ENCODE measurements around the gene ZNF80.
"Not testable (repeated sequence)": the region's sequence is repeated elsewhere in the genome, so short reads cannot be mapped to it uniquely, and the experiment has no call there.

Gene ZNF80

DNA sequence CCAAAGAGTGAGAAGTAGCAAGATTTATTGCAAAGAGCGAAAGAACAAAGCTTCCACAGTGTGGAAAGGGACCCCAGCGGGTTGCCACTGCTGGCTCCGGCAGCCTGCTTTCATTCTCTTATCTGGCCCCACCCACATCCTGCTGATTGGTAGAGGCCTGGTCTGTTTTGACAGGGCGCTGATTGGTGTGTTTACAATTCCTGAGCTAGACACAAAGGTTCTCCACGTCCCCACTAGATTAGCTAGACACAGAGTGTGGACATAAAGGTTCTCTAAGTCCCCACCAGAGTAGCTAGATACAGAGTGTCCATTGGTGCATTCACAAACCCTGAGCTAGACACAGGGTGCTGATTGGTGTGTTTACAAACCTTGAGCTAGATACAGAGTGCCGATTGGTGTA lies at the start of gene ZNF80:
Gene ZNF80 (minus strand): TSS at position 101 of the 400 bp plus-strand sequence. CDS start 504 bp downstream, outside the sequence.
- DNase-seq (ENCODE audit: low read depth) = not testable (repeated sequence)

- DNase-seq (ENCODE audit: low read depth) = no peak
Observed at GRCh38 chr3:114286266-114286665, 48.9 kb upstream of the ZNF80 start.

DNA sequence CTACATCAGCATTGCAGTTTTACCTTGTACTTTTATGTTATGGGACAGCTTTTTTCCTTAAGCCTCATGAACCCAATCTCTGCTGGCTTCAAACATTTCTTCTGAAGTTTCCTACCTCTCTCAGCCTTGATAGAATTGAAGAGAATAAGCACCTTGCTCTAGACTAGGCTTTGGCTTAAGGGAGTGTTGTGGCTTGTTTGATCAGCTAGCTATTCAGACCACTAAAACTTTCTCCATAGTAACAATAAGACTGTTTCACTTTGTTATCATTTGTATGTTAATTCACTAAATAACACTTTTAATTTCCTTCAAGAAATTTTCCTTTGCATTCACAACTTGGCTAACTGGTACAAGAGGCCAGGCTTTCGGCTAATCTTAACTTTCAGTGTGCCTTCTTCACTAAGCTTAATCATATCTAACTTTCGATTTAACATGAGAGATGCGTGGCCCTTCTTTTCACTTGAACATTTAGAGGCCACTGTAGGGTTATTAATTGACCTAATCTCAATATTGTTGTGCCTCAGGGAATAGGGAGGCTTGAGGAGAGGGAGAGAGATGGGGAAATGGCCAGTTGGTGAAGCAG lies 48.4 kb upstream of the ZNF80 start:
- no peak for DNase-seq (ENCODE audit: low read depth)

GRCh38 chr3:114284644-114285043 lies 47.3 kb upstream of the ZNF80 start:
- no peak for DNase-seq (ENCODE audit: low read depth)

DNA sequence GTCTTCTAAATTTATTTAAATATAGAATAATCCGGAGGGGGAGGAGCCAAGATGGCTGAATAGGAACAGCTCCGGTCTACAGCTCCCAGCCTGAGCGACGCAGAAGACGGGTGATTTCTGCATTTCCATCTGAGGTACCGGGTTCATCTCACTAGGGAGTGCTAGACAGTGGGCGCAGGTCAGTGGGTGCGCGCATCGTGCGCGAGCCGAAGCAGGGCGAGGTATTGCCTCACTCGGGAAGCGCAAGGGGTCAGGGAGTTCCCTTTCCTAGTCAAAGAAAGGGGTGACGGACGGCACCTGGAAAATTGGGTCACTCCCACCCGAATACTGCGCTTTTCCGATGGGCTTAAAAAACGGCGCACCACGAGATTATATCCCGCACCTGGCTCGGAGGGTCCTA lies 39.5 kb upstream of the ZNF80 start:
- not testable (repeated sequence) for DNase-seq (ENCODE audit: low read depth)

- no peak for DNase-seq (ENCODE audit: low read depth)
Observed at GRCh38 chr3:114274929-114275328, 37.6 kb upstream of the ZNF80 start.

DNA sequence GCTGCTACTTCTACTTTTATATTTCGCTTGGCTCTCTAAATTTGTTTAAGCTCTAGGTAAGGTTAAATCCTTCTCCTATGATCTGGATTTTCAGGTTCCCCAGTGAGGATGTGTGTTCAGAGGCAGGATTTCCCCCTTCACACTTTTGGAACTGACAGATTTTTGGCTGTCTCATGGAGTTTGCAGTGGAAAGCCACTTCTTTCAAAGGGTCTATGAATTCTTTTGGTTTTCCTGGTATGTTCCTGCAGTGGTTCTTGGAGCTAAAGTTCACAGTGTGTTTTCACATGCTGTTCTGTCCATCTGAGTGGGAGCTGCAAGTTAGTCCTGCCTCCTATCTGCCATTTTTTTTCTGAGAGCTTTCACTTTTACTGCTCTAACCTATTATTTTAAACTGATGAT lies 34.9 kb upstream of the ZNF80 start:
- DNase-seq (ENCODE audit: low read depth) = no peak

GRCh38 chr3:114270019-114270418 lies 32.6 kb upstream of the ZNF80 start:
- no peak for DNase-seq (ENCODE audit: low read depth)

- no peak for DNase-seq (ENCODE audit: low read depth)
Observed at GRCh38 chr3:114260152-114260551, 22.8 kb upstream of the ZNF80 start.

DNA sequence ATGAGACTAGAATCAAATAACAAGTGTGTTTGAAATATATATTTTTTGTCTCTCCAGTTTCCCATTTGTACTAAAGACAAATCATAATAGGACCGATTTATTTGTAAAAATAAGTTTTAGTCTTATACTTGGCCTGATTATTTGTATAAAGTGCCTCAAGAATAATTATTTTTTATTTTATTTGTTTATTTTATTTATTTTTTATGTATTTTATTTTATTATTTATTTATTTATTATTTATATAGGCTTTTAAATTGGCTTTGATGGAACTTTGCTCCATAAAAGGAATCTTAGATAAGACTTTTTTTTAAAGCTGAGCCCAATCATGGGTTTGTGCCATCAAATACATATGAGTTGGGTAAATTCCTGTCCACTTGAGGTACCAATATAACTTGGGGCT lies 22.2 kb upstream of the ZNF80 start:
- no peak for DNase-seq (ENCODE audit: low read depth)

- DNase-seq (ENCODE audit: low read depth) = no peak
Observed at GRCh38 chr3:114253505-114253904, 16.1 kb upstream of the ZNF80 start.

DNA sequence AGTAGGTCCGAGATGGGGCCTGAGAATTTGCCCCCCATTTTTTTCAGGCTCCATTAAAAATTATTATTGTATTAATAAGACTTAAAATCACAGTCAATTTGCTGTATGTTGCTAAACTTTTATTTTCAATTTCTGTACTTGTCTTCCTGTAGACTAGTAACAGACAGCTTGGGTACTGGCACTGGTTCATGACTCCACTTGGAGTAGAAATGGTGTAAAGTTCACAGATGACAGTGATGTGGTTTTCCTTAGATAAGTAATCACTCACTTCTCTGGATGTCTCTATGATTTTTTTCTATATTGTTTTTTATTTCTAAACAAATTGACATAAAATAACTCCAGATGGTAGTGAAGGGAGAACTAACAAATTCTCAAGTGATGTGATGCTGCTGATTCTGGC lies 15.6 kb upstream of the ZNF80 start:
- DNase-seq (ENCODE audit: low read depth) = no peak

DNA sequence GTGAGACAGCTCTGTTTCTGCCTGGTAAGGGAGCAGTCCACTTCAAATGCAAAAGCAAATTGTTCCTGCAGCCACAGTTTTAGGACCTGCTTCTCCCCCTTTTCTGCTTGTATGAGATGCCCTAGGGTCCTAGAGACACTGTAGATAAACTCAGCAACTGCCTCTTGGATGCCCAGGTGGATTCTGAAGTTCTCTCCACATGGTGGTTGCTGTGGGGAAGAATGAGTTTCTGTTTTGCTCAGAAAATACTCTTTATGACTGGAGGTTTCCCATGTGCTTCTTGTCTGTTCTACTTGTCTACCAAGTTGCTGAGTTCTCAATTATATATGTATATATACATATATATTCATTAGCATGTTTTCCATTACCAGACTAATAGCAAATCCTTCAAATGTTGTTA lies 5.6 kb upstream of the ZNF80 start:
- DNase-seq (ENCODE audit: low read depth) = no peak

DNA sequence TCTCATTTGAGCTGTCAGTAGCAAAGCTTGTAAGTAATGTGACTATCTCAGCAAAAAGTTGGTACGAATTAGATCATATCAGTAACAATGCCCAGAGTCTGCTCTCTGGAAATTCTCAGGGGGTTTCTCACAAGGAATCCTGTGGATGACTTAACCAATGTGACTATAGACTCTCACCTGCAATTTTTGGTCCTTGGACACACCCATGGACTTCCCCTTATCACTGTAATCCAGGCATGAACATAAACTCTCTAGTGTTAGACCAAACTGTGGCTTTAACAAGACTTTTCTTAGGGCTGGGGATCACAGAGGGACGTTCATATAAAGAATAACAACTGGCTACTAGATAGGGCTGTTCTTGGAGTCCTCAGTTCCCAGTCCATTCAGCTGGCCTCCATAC lies 3.9 kb upstream of the ZNF80 start:
- DNase-seq (ENCODE audit: low read depth) = no peak

- DNase-seq (ENCODE audit: low read depth) = not testable (repeated sequence)
Observed at GRCh38 chr3:114238146-114238785, 888 bp upstream of the ZNF80 start.

DNA sequence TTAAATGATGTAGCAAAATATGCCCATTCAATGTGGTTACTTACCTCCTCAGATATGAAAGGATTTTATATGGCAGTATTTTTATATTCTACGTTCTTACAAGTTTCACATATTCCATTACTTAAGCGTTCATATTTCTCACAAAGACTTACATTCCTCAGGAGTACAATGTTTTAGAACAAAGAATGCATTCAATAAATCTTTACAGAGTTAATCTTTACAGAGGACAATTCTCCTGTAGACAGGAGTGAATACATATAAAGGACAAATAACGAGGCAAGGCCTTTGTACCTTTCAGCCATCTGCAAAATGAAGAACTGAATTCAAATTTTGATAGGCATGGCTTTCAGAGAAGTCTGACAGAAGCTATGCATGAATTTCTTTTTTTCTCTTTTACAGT lies 1.9 kb downstream of the ZNF80 start:
- DNase-seq (ENCODE audit: low read depth) = no peak

DNA sequence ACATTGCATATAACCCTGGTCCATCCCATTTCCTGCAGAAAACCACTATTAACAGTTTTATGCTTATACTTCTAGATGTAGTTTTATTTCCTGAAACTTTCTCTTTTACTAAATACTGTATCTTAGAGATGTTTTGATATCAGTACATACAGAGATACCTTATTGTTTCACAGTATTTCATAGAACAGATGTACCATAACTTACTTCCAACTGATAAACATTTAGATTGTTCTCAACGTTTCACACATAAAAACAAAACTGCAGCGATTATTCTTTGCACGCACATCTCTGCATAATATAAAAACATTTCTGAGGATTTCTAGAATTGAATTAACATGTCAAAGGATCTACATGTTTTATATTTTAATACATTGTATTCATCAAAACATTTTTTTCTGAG lies 2.6 kb downstream of the ZNF80 start:
- no peak for DNase-seq (ENCODE audit: low read depth)

DNA sequence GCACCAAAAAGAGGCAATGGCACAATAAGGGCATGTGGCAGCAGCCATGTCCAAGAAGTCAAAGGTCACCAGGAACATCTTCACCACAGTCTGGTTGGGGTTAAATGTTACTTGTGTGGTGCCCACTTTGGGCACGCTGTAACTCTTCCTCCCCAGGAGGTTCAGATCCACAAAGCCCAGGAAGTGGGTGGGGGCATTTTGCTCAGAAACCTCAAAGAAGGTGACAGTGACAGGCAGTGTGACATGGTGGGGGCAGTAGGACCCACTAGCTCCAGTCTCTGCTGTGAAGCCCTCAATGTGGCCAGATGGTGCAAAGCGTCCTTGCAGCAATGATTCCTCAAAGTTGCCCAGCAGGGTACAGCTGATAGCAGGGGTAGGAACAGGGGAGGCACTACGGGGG lies 5.8 kb downstream of the ZNF80 start:
- peak; percentile 29 for DNase-seq (ENCODE audit: low read depth)

DNA sequence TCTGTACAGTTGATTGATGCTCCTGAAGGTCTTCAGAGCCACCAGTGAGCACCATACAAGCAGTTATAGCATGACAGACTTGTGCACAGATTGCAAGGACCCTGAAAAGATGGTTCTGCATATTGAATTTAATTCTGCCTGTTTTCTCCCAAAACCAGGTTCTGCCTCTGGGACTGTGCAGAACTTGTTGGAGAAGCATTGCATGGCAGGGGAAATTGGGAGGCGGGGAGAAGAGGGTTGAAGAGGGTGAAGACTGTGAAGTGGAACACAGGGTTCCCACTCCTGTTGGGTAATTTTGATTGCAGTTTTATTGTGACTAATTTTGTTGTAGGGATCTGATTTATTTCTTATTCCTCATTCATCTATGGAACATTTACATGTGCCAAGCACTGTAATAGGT lies 10.3 kb downstream of the ZNF80 start:
- DNase-seq (ENCODE audit: low read depth) = no peak

GRCh38 chr3:114226313-114226712 lies 11.1 kb downstream of the ZNF80 start:
- DNase-seq (ENCODE audit: low read depth) = no peak

DNA sequence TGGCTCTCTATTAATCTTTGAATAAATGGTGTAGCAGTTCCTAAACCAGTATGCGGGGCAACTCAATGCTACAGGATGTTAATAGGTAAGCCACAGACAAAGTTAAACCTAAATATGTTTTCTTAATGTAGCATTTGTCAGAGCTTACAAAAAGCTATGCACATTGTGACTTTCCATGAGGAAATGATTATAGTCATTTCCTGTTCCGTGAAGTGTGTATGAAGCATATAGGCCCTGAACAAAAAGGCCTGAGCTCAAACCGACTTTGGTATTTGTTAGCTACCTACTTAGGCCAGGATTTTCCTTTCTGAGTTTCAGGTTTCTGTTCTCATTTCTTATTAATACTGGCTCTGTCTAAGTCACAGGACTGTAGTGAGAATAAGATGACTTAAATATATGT lies 14.2 kb downstream of the ZNF80 start:
- no peak for DNase-seq (ENCODE audit: low read depth)

- no peak for DNase-seq (ENCODE audit: low read depth)
Observed at GRCh38 chr3:114221881-114222264, 15.5 kb downstream of the ZNF80 start.

DNA sequence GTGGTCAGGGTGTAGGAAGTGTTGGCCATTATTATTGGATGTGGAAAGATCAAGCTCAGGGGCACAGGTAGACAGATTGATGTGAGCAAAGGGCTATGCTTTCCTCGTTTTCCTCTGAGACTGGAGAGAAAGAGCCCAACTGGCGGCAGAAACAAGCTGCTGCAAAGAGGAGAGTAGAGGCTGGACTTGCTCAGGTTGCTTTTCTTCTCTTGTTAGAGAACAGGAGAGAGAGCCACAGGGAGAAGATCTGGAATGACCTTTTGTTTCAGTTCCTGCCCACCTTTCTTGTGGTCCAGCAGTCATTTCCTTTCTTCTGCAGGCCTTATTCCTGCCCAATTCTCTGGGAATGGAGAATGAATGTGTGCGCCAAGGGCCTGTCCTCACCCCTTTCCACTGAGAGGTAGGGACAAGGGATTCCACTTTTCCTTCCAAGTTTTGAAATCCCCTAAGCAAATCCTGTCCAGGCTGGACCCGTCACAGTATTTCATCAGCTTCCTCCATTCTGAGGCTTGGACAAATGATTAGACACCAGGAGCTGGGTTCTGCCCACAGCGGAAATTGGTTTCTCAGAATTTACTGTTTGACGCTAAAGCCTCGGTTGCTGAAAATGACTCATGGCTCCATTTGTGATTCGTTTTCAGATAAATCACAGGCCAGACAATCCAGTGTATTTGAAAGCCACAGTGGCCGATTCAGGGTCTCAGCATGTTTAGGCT lies 16.1 kb downstream of the ZNF80 start:
- peak; percentile 43 for DNase-seq (ENCODE audit: low read depth)

DNA sequence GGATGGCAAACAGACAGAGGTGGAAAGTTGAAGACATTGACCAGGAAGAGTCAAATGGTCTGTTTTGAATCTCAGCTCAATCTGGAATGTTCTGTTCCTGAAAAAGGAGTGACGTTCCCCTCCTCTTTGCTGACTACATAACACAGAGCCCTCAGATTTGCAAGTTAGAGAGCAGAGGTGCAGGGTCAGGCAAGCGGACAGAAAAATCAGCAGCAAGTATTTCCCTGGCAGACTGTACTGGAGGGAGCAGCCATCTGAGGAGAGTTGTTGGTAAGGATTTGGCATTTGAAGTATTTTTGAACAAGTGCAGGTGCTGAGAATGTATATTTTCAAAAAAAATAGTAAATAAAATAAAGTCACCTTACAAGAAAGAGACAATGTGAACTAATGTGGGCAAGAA lies 17.6 kb downstream of the ZNF80 start:
- no peak for DNase-seq (ENCODE audit: low read depth)
